Fibroblast of villous mesenchyme (primary cell): ENCODE measurements around the gene KIAA1549. TPM values are rescaled to one million over a fixed set of nuclear protein-coding genes. Genes with fewer than 3 reads are reported as not detected.
A peak's percentile ranks its signal among the peaks of the same experiment; 100 is the strongest.

Experiments used
- DNase-seq: peaks from one replicate; pipeline ENCODE4 v3.0.0-alpha.2; 2010; ENCODE audit warnings: low read depth
- H3K4me3 ChIP-seq: 2 replicates; pipeline ENCODE4 v1.5.1; 2011; ENCODE audit warnings: low read depth, mild to moderate bottlenecking, low read length
- total RNA-seq: library from RNA; depleted of rRNA; stranded (reverse); fragments of >200 nt; gene quantifications from 2 replicates; pipeline ENCODE4 v1.2.3, GENCODE V29; 2012
- TF ChIP-seq, protein P1 (sequence below): IDR thresholded peaks from 2 replicates; pipeline ENCODE4 v1.5.1; 2012; ENCODE audit warnings: low read depth, mild to moderate bottlenecking, low read length; ENCODE audit not compliant: insufficient read depth

The KIAA1549 gene
- total RNA-seq, 1 donor: 2.6 TPM

GRCh38 chr7:138871814-138872090, 109.4 kb downstream of the KIAA1549 start:
- DNase-seq: no peak
- H3K4me3 ChIP-seq: no peak overlapping the region
- TF ChIP-seq, protein P1, sequence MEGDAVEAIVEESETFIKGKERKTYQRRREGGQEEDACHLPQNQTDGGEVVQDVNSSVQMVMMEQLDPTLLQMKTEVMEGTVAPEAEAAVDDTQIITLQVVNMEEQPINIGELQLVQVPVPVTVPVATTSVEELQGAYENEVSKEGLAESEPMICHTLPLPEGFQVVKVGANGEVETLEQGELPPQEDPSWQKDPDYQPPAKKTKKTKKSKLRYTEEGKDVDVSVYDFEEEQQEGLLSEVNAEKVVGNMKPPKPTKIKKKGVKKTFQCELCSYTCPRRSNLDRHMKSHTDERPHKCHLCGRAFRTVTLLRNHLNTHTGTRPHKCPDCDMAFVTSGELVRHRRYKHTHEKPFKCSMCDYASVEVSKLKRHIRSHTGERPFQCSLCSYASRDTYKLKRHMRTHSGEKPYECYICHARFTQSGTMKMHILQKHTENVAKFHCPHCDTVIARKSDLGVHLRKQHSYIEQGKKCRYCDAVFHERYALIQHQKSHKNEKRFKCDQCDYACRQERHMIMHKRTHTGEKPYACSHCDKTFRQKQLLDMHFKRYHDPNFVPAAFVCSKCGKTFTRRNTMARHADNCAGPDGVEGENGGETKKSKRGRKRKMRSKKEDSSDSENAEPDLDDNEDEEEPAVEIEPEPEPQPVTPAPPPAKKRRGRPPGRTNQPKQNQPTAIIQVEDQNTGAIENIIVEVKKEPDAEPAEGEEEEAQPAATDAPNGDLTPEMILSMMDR: no peak

DNA sequence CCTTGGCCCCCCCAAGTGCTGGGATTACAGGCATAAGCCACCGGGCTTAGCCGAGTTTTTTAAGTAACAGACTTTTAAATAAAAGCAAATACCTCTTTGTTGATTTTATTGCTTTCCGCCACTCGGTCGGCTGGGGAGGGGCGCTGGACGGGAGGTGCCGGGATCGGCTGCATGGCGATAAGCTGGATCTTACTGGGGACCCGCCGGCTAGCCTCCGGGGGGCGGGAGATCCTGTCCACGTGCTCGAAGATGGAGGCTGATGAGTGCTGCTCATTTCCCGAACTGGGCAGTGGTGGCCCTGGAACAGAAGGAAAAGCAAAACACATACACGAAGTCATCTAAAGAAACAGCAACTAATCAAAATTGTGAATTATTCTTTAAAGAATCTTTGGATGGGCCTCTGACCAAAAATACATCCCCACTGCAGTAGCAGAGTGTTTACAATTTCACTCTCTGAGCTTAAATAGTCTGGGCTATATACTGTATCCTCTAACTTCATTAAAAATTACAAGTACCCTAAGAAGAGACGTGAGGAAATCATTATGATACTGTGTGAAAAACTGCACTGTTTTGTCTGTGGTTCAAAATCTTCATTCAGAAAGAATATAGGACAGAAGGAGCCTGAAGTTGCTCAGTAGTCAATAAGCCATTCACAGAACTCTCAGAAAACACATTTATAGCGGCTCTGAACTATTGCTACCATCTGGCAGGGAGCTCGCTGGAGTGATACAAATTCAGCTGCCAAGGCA, 110.0 kb downstream of the KIAA1549 start:
- no peak overlapping the region for H3K4me3 ChIP-seq
- no peak for DNase-seq
- TF ChIP-seq, protein P1: no peak

GRCh38 chr7:138869353-138869752, 111.8 kb downstream of the KIAA1549 start:
- H3K4me3 ChIP-seq: no peak overlapping the region
- TF ChIP-seq, protein P1: no peak
- DNase-seq: no peak

- no peak overlapping the region for H3K4me3 ChIP-seq
- DNase-seq: no peak
- TF ChIP-seq, protein P1: no peak
These were observed 112.5 kb downstream of the KIAA1549 start for GRCh38 chr7:138868711-138869110.

DNA sequence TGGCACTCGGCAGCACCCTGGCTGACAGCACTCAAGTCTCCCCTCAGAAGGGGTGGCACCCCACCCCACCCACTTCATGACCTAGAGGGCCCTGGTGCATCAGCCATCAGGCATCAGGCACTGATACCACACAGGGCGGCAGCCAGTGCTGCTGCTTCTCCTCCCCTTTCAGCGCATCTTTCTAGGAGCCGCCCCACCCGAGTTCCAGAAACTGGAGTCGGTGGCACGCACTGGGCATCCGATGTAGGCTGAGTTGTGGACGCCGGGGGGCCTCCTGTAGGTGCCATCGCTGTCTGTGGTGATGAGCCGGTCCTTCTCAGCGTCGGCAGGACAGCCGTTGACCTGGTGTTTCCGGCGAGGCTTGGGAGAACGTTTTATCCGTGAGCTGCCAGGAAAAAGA, 113.4 kb downstream of the KIAA1549 start:
- no peak for DNase-seq
- H3K4me3 ChIP-seq: no peak overlapping the region
- TF ChIP-seq, protein P1: no peak

- DNase-seq: no peak
- no peak overlapping the region for H3K4me3 ChIP-seq
- TF ChIP-seq, protein P1: no peak
These were observed 114.8 kb downstream of the KIAA1549 start for GRCh38 chr7:138866353-138866752.

DNA sequence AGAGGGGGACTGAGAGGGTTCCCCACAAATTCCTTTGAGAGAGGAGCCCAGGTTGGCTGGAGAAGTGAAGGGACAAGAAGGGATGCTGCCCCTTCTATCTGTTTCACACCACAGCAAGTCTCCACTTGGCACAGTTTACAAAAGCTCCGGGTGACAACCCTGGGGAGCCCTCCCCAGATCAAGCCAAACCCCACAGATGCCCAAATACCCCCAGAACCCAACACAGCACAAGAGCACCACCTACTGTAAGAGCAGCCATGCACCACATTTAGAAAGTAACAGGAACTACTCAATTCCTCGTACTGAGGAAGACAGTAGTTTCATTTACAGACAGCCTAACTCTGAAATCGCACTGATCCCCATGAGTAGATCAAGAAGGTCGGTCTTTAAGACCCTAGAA, 115.3 kb downstream of the KIAA1549 start:
- no peak overlapping the region for H3K4me3 ChIP-seq
- TF ChIP-seq, protein P1: peak; percentile 32
- no peak for DNase-seq
